A673 (cell line): ENCODE data around the gene BACE2.

ENCODE experiments used
- EZH2 ChIP-seq: fragments of 200-600 bp; sonication (generic); IDR thresholded peaks from 2 replicates; pipeline ENCODE4 v1.6.1; 2017; ENCODE audit warnings: borderline replicate concordance, low read depth, mild to moderate bottlenecking, mixed read lengths, antibody characterized with exemption, low read length; ENCODE audit not compliant: poor library complexity, severe bottlenecking
- TF ChIP-seq, protein P1 (sequence below): fragments of 300-800, 200-600 bp; sonication (generic); conservative IDR thresholded peaks from 2 replicates; pipeline ENCODE4 v1.5.1; 2017; ENCODE audit warnings: low read depth, mild to moderate bottlenecking, antibody characterized with exemption, low read length, moderate library complexity, mixed read lengths

DNA sequence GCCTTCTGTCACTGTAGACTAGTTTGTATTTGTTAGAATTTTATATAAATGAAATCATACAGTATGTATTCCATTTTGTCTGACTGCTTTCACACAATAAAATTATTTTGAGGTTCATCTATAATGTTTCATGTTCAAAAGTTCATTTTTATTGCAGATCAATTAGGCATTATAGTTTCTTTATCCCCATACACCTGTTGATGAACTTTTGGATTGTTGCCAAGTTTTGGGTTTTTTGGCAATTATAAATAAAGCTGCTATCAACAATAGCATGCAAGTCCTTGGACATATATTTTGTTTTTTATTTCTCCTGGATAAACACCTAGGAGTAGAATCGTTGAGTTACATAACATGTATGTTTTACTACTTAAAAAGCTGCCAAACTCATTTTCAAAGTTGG is 101.6 kb downstream of the BACE2 start:
- TF ChIP-seq EZH2: no peak
- TF ChIP-seq, protein P1, sequence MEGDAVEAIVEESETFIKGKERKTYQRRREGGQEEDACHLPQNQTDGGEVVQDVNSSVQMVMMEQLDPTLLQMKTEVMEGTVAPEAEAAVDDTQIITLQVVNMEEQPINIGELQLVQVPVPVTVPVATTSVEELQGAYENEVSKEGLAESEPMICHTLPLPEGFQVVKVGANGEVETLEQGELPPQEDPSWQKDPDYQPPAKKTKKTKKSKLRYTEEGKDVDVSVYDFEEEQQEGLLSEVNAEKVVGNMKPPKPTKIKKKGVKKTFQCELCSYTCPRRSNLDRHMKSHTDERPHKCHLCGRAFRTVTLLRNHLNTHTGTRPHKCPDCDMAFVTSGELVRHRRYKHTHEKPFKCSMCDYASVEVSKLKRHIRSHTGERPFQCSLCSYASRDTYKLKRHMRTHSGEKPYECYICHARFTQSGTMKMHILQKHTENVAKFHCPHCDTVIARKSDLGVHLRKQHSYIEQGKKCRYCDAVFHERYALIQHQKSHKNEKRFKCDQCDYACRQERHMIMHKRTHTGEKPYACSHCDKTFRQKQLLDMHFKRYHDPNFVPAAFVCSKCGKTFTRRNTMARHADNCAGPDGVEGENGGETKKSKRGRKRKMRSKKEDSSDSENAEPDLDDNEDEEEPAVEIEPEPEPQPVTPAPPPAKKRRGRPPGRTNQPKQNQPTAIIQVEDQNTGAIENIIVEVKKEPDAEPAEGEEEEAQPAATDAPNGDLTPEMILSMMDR: no peak
